ENCODE data around the gene ZNF280B. TPM values are rescaled to one million over a fixed set of nuclear protein-coding genes. Genes with fewer than 3 reads are reported as not detected.

ZNF280B gene
- polyA plus RNA-seq, 1 donor from 2014 or later = 0.98 TPM

GRCh38 chr22:22547226-22547625 lies 38.7 kb upstream of the ZNF280B start:
- H2AFZ ChIP-seq (ENCODE audit: low read depth, low read length) = no peak overlapping the region
- H3K4me3 ChIP-seq (ENCODE audit: low read length) = no peak overlapping the region
- no peak overlapping the region for H3K27ac ChIP-seq (ENCODE audit: low read length)
- H3K79me2 ChIP-seq (replicated peaks; ENCODE audit: insufficient read depth, low read length) = no peaks in the 10 kb centered on the region
- H3K9me2 ChIP-seq (ENCODE audit: insufficient read depth, low read length) = no peaks in the 10 kb centered on the region
- H3K9me3 ChIP-seq (ENCODE audit: low read length) = no peaks in the 10 kb centered on the region
- no peaks in the 10 kb centered on the region for H4K20me1 ChIP-seq (ENCODE audit: insufficient read depth)
- H3K9ac ChIP-seq (ENCODE audit: low read length) = no peak overlapping the region
- H3F3A ChIP-seq (ENCODE audit: insufficient read depth, low read length, poor library complexity, severe bottlenecking) = no peaks in the 10 kb centered on the region
- TF ChIP-seq POLR2AphosphoS5 (IDR thresholded peaks at IDR 0.05) = no peak
- TF ChIP-seq MXI1 (conservative IDR thresholded peaks at IDR 0.05; ENCODE audit: poor library complexity, severe bottlenecking) = no peak
- TF ChIP-seq, protein P1, sequence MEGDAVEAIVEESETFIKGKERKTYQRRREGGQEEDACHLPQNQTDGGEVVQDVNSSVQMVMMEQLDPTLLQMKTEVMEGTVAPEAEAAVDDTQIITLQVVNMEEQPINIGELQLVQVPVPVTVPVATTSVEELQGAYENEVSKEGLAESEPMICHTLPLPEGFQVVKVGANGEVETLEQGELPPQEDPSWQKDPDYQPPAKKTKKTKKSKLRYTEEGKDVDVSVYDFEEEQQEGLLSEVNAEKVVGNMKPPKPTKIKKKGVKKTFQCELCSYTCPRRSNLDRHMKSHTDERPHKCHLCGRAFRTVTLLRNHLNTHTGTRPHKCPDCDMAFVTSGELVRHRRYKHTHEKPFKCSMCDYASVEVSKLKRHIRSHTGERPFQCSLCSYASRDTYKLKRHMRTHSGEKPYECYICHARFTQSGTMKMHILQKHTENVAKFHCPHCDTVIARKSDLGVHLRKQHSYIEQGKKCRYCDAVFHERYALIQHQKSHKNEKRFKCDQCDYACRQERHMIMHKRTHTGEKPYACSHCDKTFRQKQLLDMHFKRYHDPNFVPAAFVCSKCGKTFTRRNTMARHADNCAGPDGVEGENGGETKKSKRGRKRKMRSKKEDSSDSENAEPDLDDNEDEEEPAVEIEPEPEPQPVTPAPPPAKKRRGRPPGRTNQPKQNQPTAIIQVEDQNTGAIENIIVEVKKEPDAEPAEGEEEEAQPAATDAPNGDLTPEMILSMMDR (IDR thresholded peaks at IDR 0.05; ENCODE audit: poor library complexity, severe bottlenecking) = no peak
- TF ChIP-seq SMC3 (conservative IDR thresholded peaks at IDR 0.05; ENCODE audit: poor library complexity) = no peak
- TF ChIP-seq RAD21 (conservative IDR thresholded peaks at IDR 0.05) = no peak
- no peak for TF ChIP-seq EZH2 (IDR thresholded peaks at IDR 0.05; ENCODE audit: borderline replicate concordance, insufficient read depth, low read length, poor library complexity, severe bottlenecking)
- TF ChIP-seq TAF1 (IDR thresholded peaks at IDR 0.05; ENCODE audit: low read depth) = no peak
- TF ChIP-seq, protein P2, sequence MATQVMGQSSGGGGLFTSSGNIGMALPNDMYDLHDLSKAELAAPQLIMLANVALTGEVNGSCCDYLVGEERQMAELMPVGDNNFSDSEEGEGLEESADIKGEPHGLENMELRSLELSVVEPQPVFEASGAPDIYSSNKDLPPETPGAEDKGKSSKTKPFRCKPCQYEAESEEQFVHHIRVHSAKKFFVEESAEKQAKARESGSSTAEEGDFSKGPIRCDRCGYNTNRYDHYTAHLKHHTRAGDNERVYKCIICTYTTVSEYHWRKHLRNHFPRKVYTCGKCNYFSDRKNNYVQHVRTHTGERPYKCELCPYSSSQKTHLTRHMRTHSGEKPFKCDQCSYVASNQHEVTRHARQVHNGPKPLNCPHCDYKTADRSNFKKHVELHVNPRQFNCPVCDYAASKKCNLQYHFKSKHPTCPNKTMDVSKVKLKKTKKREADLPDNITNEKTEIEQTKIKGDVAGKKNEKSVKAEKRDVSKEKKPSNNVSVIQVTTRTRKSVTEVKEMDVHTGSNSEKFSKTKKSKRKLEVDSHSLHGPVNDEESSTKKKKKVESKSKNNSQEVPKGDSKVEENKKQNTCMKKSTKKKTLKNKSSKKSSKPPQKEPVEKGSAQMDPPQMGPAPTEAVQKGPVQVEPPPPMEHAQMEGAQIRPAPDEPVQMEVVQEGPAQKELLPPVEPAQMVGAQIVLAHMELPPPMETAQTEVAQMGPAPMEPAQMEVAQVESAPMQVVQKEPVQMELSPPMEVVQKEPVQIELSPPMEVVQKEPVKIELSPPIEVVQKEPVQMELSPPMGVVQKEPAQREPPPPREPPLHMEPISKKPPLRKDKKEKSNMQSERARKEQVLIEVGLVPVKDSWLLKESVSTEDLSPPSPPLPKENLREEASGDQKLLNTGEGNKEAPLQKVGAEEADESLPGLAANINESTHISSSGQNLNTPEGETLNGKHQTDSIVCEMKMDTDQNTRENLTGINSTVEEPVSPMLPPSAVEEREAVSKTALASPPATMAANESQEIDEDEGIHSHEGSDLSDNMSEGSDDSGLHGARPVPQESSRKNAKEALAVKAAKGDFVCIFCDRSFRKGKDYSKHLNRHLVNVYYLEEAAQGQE (IDR thresholded peaks at IDR 0.05; ENCODE audit: borderline replicate concordance) = no peak
- TF ChIP-seq EP300 (conservative IDR thresholded peaks at IDR 0.05; ENCODE audit: poor library complexity, severe bottlenecking) = no peak
- H3K36me3 ChIP-seq (ENCODE audit: insufficient read depth, low read length) = no peaks in the 10 kb centered on the region
- no peak overlapping the region for H3K4me2 ChIP-seq (ENCODE audit: low read length)
- H3K27me3 ChIP-seq (ENCODE audit: insufficient read depth, low read depth, low read length) = no peaks in the 10 kb centered on the region

- H3K4me2 ChIP-seq (ENCODE audit: low read length) = no peak overlapping the region
- H3K9ac ChIP-seq (ENCODE audit: low read length) = no peak overlapping the region
- TF ChIP-seq MXI1 (conservative IDR thresholded peaks at IDR 0.05; ENCODE audit: poor library complexity, severe bottlenecking) (no peak), EP300 (conservative IDR thresholded peaks at IDR 0.05; ENCODE audit: poor library complexity, severe bottlenecking) (no peak), RAD21 (conservative IDR thresholded peaks at IDR 0.05) (no peak), EZH2 (IDR thresholded peaks at IDR 0.05; ENCODE audit: borderline replicate concordance, insufficient read depth, low read length, poor library complexity, severe bottlenecking) (no peak), TAF1 (IDR thresholded peaks at IDR 0.05; ENCODE audit: low read depth) (no peak), SMC3 (conservative IDR thresholded peaks at IDR 0.05; ENCODE audit: poor library complexity) (no peak), POLR2AphosphoS5 (IDR thresholded peaks at IDR 0.05) (no peak)
- TF ChIP-seq, protein P2 (IDR thresholded peaks at IDR 0.05; ENCODE audit: borderline replicate concordance) = no peak
- TF ChIP-seq, protein P1 (IDR thresholded peaks at IDR 0.05; ENCODE audit: poor library complexity, severe bottlenecking) = no peak
- no peak overlapping the region for H3K27ac ChIP-seq (ENCODE audit: low read length)
- H3K9me3 ChIP-seq (ENCODE audit: low read length) = no peaks in the 10 kb centered on the region
- no peaks in the 10 kb centered on the region for H3K9me2 ChIP-seq (ENCODE audit: insufficient read depth, low read length)
- no peaks in the 10 kb centered on the region for H3K27me3 ChIP-seq (ENCODE audit: insufficient read depth, low read depth, low read length)
- H3K79me2 ChIP-seq (replicated peaks; ENCODE audit: insufficient read depth, low read length) = no peaks in the 10 kb centered on the region
- no peaks in the 10 kb centered on the region for H4K20me1 ChIP-seq (ENCODE audit: insufficient read depth)
- H3K4me3 ChIP-seq (ENCODE audit: low read length) = no peak overlapping the region
- no peak overlapping the region for H2AFZ ChIP-seq (ENCODE audit: low read depth, low read length)
- no peaks in the 10 kb centered on the region for H3F3A ChIP-seq (ENCODE audit: insufficient read depth, low read length, poor library complexity, severe bottlenecking)
- no peaks in the 10 kb centered on the region for H3K36me3 ChIP-seq (ENCODE audit: insufficient read depth, low read length)
These were observed 37.9 kb upstream of the ZNF280B start for GRCh38 chr22:22546490-22546889.

Measured in neural cell (in vitro differentiated cells).